OCI-LY7 (cell line): Measurements from ENCODE around the gene EFCAB11. TPM values are rescaled to one million over a fixed set of nuclear protein-coding genes. Genes with fewer than 3 reads are reported as not detected.

ENCODE experiments used
- BruUV-seq: library from RNA; stranded (reverse); fragments of 400-500 nt; replicated peaks from 2 replicates; lab custom pipeline; 2021; lab: Mats Ljungman, UMichigan
- CTCF ChIA-PET: fragments of 300-600 bp; sonication (Branson Sonifier 250); formaldehyde crosslinking; loops from one replicate; lab custom pipeline; 2022; ENCODE audit warnings: antibody characterized with exemption; ENCODE audit not compliant: unreplicated experiment; lab: Charles Lee
- POLR2A ChIA-PET: fragments of 300-600 bp; sonication (Branson Sonifier 250); formaldehyde crosslinking; loops from one replicate; lab custom pipeline; 2022; ENCODE audit warnings: antibody characterized with exemption; lab: Charles Lee
- DNase-seq: peaks from one replicate; pipeline ENCODE4 v3.0.0-alpha.2; 2015; ENCODE audit warnings: low spot score
- H2AFZ ChIP-seq: fragments of 200-600 bp; sonication (generic), shearing (Covaris generic); 2 replicates; pipeline ENCODE4 v1.6.1; 2014; ENCODE audit warnings: mild to moderate bottlenecking, antibody characterized with exemption, low read length, moderate library complexity
- H3K27ac ChIP-seq: fragments of 200-600 bp; sonication (generic); 2 replicates; pipeline ENCODE4 v1.5.1; 2014; ENCODE audit warnings: mixed run types, low read depth, mild to moderate bottlenecking, moderate library complexity, low read length, inconsistent platforms; ENCODE audit not compliant: poor library complexity, severe bottlenecking
- H3K36me3 ChIP-seq: fragments of 200-600 bp; sonication (generic); 2 replicates; pipeline ENCODE4 v1.6.1; 2014; ENCODE audit warnings: mild to moderate bottlenecking, antibody characterized with exemption, low read length, moderate library complexity, mixed read lengths; ENCODE audit not compliant: insufficient read depth
- H3K4me1 ChIP-seq: fragments of 200-600 bp; sonication (generic); 2 replicates; pipeline ENCODE4 v1.5.1; 2014; ENCODE audit warnings: mild to moderate bottlenecking, low read length; ENCODE audit not compliant: insufficient read depth, poor library complexity, severe bottlenecking
- H3K4me2 ChIP-seq: fragments of 200-600 bp; sonication (generic); 2 replicates; pipeline ENCODE4 v1.6.1; 2014; ENCODE audit warnings: mild to moderate bottlenecking, low read length
- H3K4me3 ChIP-seq: fragments of 200-600 bp; sonication (generic); 2 replicates; pipeline ENCODE4 v1.5.1; 2014; ENCODE audit warnings: mild to moderate bottlenecking, low read depth, low read length; ENCODE audit not compliant: poor library complexity, severe bottlenecking
- H3K79me2 ChIP-seq: fragments of 200-600 bp; sonication (generic); 2 replicates; pipeline ENCODE4 v1.6.1; 2016; ENCODE audit warnings: low read depth, mild to moderate bottlenecking, low read length, moderate library complexity, mixed read lengths; ENCODE audit not compliant: insufficient read depth
- H3K9me2 ChIP-seq: fragments of 200-600 bp; sonication (generic); 2 replicates; pipeline ENCODE4 v1.6.1; 2016; ENCODE audit warnings: mild to moderate bottlenecking, low read length, mixed read lengths; ENCODE audit not compliant: insufficient read depth
- H3K9me3 ChIP-seq: fragments of 200-600 bp; sonication (generic); 2 replicates; pipeline ENCODE4 v1.6.1; 2014; ENCODE audit warnings: mild to moderate bottlenecking, mixed run types, low read length, mixed read lengths
- H4K20me1 ChIP-seq: fragments of 200-600 bp; sonication (generic); 2 replicates; pipeline ENCODE4 v1.6.1; 2014; ENCODE audit warnings: mild to moderate bottlenecking, antibody characterized with exemption, low read length, moderate library complexity, mixed read lengths; ENCODE audit not compliant: insufficient read depth
- EZH2phosphoT487 ChIP-seq: fragments of 200-600 bp; sonication (generic); IDR thresholded peaks from 2 replicates; pipeline ENCODE4 v1.6.1; 2018; ENCODE audit warnings: low read depth, borderline replicate concordance, mild to moderate bottlenecking, mixed run types, antibody characterized with exemption, low read length, moderate library complexity, mixed read lengths
- intact Hi-C: fragments of 100-400 bp; cut with micrococcal nuclease; formaldehyde crosslinking; loops from one replicate; pipeline ENCODE4 v1.10.0; 2022; ENCODE audit not compliant: unreplicated experiment
- total RNA-seq, 2 experiments: library from RNA; depleted of rRNA in 1 of 2; stranded (reverse); fragments of >200 nt in 1 of 2; shearing (Covaris generic) in 1 of 2; gene quantifications; 2 replicates each; pipeline ENCODE4 v1.2.3, GENCODE V29; 2014 to 2022
- TF ChIP-seq, protein P1 (sequence below): fragments of 200-600 bp; sonication (generic); conservative IDR thresholded peaks from 2 replicates; pipeline ENCODE4 v1.5.1; 2014; ENCODE audit warnings: mild to moderate bottlenecking, antibody characterized with exemption, low read length, moderate library complexity, mixed read lengths

The EFCAB11 gene
- total RNA-seq, 2 experiments from 2014 or later: 9.3 to 29.5 TPM

DNA sequence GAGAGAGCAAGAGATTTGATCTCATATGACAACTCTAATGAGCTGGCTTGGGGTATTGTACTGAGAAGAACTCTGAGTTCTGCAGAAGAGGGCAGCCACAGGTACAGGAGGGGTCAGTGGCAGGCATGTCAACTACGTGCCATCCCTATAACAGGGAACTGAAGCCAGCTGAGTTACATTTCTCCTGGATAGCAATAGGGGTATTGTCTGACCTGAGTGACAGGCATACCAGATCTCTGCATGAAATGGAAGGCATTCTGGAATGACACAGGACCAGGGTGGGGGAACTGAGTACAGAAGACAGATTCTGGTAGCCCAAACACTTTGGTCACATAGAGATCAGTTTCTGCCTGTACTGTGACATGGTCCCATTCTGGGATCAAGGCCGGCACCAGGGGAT, 35.8 kb downstream of the EFCAB11 start:
- Histone ChIP-seq H3K4me3 (no peak overlapping the region), H3K4me1 (no peaks in the 10 kb centered on the region), H2AFZ (no peak overlapping the region), H3K4me2 (no peak overlapping the region), H3K27ac (no peak overlapping the region), H4K20me1 (no peaks in the 10 kb centered on the region), H3K36me3 (no peaks in the 10 kb centered on the region), H3K9me3 (no peaks in the 10 kb centered on the region), H3K9me2 (no peaks in the 10 kb centered on the region), H3K79me2 (no peaks in the 10 kb centered on the region)
- TF ChIP-seq, protein P1, sequence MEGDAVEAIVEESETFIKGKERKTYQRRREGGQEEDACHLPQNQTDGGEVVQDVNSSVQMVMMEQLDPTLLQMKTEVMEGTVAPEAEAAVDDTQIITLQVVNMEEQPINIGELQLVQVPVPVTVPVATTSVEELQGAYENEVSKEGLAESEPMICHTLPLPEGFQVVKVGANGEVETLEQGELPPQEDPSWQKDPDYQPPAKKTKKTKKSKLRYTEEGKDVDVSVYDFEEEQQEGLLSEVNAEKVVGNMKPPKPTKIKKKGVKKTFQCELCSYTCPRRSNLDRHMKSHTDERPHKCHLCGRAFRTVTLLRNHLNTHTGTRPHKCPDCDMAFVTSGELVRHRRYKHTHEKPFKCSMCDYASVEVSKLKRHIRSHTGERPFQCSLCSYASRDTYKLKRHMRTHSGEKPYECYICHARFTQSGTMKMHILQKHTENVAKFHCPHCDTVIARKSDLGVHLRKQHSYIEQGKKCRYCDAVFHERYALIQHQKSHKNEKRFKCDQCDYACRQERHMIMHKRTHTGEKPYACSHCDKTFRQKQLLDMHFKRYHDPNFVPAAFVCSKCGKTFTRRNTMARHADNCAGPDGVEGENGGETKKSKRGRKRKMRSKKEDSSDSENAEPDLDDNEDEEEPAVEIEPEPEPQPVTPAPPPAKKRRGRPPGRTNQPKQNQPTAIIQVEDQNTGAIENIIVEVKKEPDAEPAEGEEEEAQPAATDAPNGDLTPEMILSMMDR: no peak
- no peak for TF ChIP-seq EZH2phosphoT487
- BruUV-seq: no TSS peak
- intact Hi-C loops: loop anchor here (5.0 kb wide), 1 partner anchor 501 kb away; the partner anchor contains the start of gene FOXN3
- CTCF ChIA-PET: no interaction called here
- POLR2A ChIA-PET: no interaction called here
- DNase-seq: no peak

DNA sequence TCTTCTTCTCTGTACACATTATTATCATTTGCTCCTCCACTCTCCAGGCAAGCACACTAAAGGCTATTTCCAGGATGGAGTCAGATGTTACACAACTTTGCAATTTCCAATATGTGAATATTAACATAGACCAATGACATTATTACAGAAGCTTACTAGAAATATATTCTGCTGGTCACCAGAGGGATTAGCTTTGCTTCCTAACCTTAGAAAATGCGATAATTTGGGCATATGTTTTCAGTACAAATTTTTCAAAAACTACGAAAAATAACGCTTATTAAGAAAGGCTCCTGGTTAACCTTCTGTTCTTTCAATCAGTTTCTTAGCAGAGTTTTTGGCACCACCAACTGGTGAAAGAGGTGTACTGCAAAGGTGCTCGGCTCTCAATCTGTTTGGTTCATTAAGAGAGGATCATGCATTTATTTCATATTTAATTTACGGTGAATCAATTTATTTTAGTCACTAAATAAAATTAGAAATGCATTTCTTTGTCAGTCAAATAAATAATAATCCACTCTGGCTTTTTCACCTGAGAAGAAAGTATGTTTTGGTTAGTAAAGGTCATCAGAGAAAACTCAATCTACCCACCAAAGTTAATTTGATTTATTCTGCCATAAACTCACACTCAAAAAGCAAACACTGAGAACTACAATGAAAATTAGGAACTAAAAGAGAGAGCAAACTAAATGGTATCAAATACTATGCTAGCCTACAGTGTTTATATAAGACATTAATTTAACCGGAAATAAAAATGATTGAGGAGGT, 39.2 kb downstream of the EFCAB11 start:
- Histone ChIP-seq H2AFZ (no peak overlapping the region), H3K27ac (no peak overlapping the region), H3K4me2 (0 out of 2 replicates have a peak overlapping the region, but pooled peaks have one; percentile 4), H3K9me2 (no peaks in the 10 kb centered on the region), H3K36me3 (no peaks in the 10 kb centered on the region), H3K9me3 (no peaks in the 10 kb centered on the region), H4K20me1 (no peaks in the 10 kb centered on the region), H3K4me3 (no peak overlapping the region), H3K4me1 (no peaks in the 10 kb centered on the region), H3K79me2 (no peaks in the 10 kb centered on the region)
- TF ChIP-seq EZH2phosphoT487: no peak
- TF ChIP-seq, protein P1: peak; percentile 99
- intact Hi-C loops: loop anchor here (1.0 to 5.0 kb wide), 5 partner anchors 142 to 888 kb away; partner anchors contain the start of gene FOXN3
- POLR2A ChIA-PET: interaction anchor here (0.6 to 1.3 kb wide), 2 partner anchors 142 to 242 kb away, joined by 3 read pairs; no protein-coding TSS in a partner anchor
- peak; percentile 68 for DNase-seq
- no TSS peak for BruUV-seq
- CTCF ChIA-PET: no interaction called here

GRCh38 chr14:89912667-89913211, 41.8 kb downstream of the EFCAB11 start:
- no peak overlapping the region for H3K4me3 ChIP-seq
- H3K4me2 ChIP-seq: no peak overlapping the region
- H3K36me3 ChIP-seq: no peaks in the 10 kb centered on the region
- no peak for TF ChIP-seq EZH2phosphoT487
- TF ChIP-seq, protein P1: no peak
- no peaks in the 10 kb centered on the region for H4K20me1 ChIP-seq
- no TSS peak for BruUV-seq
- DNase-seq: no peak
- H3K9me3 ChIP-seq: no peaks in the 10 kb centered on the region
- ChIA-PET POLR2A (no interaction called here), CTCF (no interaction called here)
- no peaks in the 10 kb centered on the region for H3K4me1 ChIP-seq
- H3K9me2 ChIP-seq: no peaks in the 10 kb centered on the region
- H3K79me2 ChIP-seq: no peaks in the 10 kb centered on the region
- intact Hi-C loops: no loop called here
- no peak overlapping the region for H2AFZ ChIP-seq
- H3K27ac ChIP-seq: no peak overlapping the region
